H9 (cell line): ENCODE measurements around the gene NID1. TPM values are rescaled to one million over a fixed set of nuclear protein-coding genes. Genes with fewer than 3 reads are reported as not detected.
"Not testable (repeated sequence)": the region's sequence is repeated elsewhere in the genome, so short reads cannot be mapped to it uniquely, and the experiment has no call there.

Experiments
- DNase-seq: peaks from one replicate; pipeline ENCODE4 v3.0.0-alpha.2; 2017
- H2AFZ ChIP-seq: one replicate; pipeline ENCODE4 v1.6.1; 2013; ENCODE audit warnings: mild to moderate bottlenecking, low read length, control low read depth, moderate library complexity
- H2AK5ac ChIP-seq: 2 replicates; pipeline ENCODE4 v1.6.1; 2013; ENCODE audit warnings: low read length, control low read depth, mixed read lengths; ENCODE audit not compliant: insufficient read length
- H2BK120ac ChIP-seq: one replicate; pipeline ENCODE4 v1.6.1; 2013; ENCODE audit warnings: low read depth, mild to moderate bottlenecking, low read length, control low read depth, inconsistent platforms; ENCODE audit not compliant: poor library complexity, severe bottlenecking
- H2BK12ac ChIP-seq: 2 replicates; pipeline ENCODE4 v1.6.1; 2013; ENCODE audit warnings: low read length, control low read depth, mixed read lengths, low read depth; ENCODE audit not compliant: insufficient read length
- H2BK15ac ChIP-seq: 2 replicates; pipeline ENCODE4 v1.6.1; 2013; ENCODE audit warnings: low read depth, low read length, control low read depth
- H2BK20ac ChIP-seq: one replicate; pipeline ENCODE4 v1.6.1; 2013; ENCODE audit warnings: low read depth, mild to moderate bottlenecking, low read length, control low read depth, inconsistent platforms; ENCODE audit not compliant: poor library complexity, severe bottlenecking
- H2BK5ac ChIP-seq: 2 replicates; pipeline ENCODE4 v1.6.1; 2013; ENCODE audit warnings: low read length, control low read depth, mixed read lengths; ENCODE audit not compliant: insufficient read length
- H3K14ac ChIP-seq: 2 replicates; pipeline ENCODE4 v1.6.1; 2013; ENCODE audit warnings: low read length, control low read depth; ENCODE audit not compliant: insufficient read depth
- H3K18ac ChIP-seq: 2 replicates; pipeline ENCODE4 v1.6.1; 2013; ENCODE audit warnings: low read depth, mild to moderate bottlenecking, mixed read lengths, low read length, control low read depth; ENCODE audit not compliant: insufficient read length
- H3K23ac ChIP-seq: 2 replicates; pipeline ENCODE4 v1.6.1; 2013; ENCODE audit warnings: low read length, control low read depth, mixed read lengths, low read depth; ENCODE audit not compliant: insufficient read length
- H3K23me2 ChIP-seq: 2 replicates; pipeline ENCODE4 v1.6.1; 2013; ENCODE audit warnings: low read depth, mild to moderate bottlenecking, mixed read lengths, low read length, control low read depth; ENCODE audit not compliant: insufficient read length, poor library complexity, severe bottlenecking
- H3K27ac ChIP-seq: 2 replicates; pipeline ENCODE4 v1.5.1; 2013; ENCODE audit warnings: low read length, control low read depth, mixed read lengths, low read depth; ENCODE audit not compliant: insufficient read length
- H3K27me3 ChIP-seq: 2 replicates; pipeline ENCODE4 v1.6.1; 2013; ENCODE audit warnings: low read length, control low read depth, inconsistent platforms; ENCODE audit not compliant: insufficient read depth
- H3K4ac ChIP-seq: 2 replicates; pipeline ENCODE4 v1.6.1; 2013; ENCODE audit warnings: low read depth, mild to moderate bottlenecking, control low read depth, inconsistent platforms, low read length, moderate library complexity
- H3K4me1 ChIP-seq: 2 replicates; pipeline ENCODE4 v1.6.1; 2013; ENCODE audit warnings: low read length, control low read depth, inconsistent platforms; ENCODE audit not compliant: insufficient read depth
- H3K4me2 ChIP-seq: 2 replicates; pipeline ENCODE4 v1.6.1; 2013; ENCODE audit warnings: low read length, control low read depth, mixed read lengths; ENCODE audit not compliant: insufficient read length, insufficient read depth
- H3K56ac ChIP-seq: 2 replicates; pipeline ENCODE4 v1.6.1; 2013; ENCODE audit warnings: low read depth, mild to moderate bottlenecking, mixed read lengths, low read length, control low read depth; ENCODE audit not compliant: insufficient read length
- H3K79me1 ChIP-seq: 2 replicates; pipeline ENCODE4 v1.6.1; 2013; ENCODE audit warnings: low read depth, mild to moderate bottlenecking, moderate library complexity, low read length, control low read depth, inconsistent platforms; ENCODE audit not compliant: insufficient read depth, poor library complexity, severe bottlenecking
- H3K79me2 ChIP-seq: 2 replicates; pipeline ENCODE4 v1.6.1; 2013; ENCODE audit warnings: low read length, control low read depth, inconsistent platforms; ENCODE audit not compliant: insufficient read depth
- H3K9ac ChIP-seq: 2 replicates; pipeline ENCODE4 v1.6.1; 2013; ENCODE audit warnings: low read length, control low read depth, mixed read lengths; ENCODE audit not compliant: insufficient read length; ENCODE audit errors: extremely low read depth
- H3K9me3 ChIP-seq: one replicate; pipeline ENCODE4 v1.6.1; 2013; ENCODE audit warnings: low read depth, low read length, inconsistent platforms; ENCODE audit not compliant: control insufficient read depth
- H3T11ph ChIP-seq: one replicate; pipeline ENCODE4 v1.6.1; 2013; ENCODE audit warnings: mild to moderate bottlenecking, low read length, control low read depth, inconsistent platforms
- H4K20me1 ChIP-seq: one replicate; pipeline ENCODE4 v1.6.1; 2013; ENCODE audit not compliant: control insufficient read depth, insufficient read length, insufficient read depth
- H4K5ac ChIP-seq: 2 replicates; pipeline ENCODE4 v1.6.1; 2013; ENCODE audit warnings: low read depth, mild to moderate bottlenecking, mixed read lengths, low read length, control low read depth; ENCODE audit not compliant: insufficient read length
- H4K8ac ChIP-seq: replicated peaks from 2 replicates; pipeline ENCODE4 v1.6.1; 2013; ENCODE audit warnings: low read length, control low read depth, mixed read lengths, low read depth; ENCODE audit not compliant: insufficient read length
- H4K91ac ChIP-seq: 2 replicates; pipeline ENCODE4 v1.6.1; 2013; ENCODE audit warnings: low read depth, mild to moderate bottlenecking, moderate library complexity, mixed read lengths, low read length, control low read depth; ENCODE audit not compliant: insufficient read length
- H3K27ac Mint-ChIP-seq, 3 experiments: 2 replicates in 2 of 3; 3 replicates in 1 of 3; pipeline ENCODE4 v1.8.0; 2020 to 2021; ENCODE audit warnings: mixed read lengths in 3 of 3, mild to moderate bottlenecking in 1 of 3, moderate library complexity in 1 of 3
- H3K27me3 Mint-ChIP-seq: 2 replicates; pipeline ENCODE4 v1.8.0; 2021; ENCODE audit warnings: low read depth, mild to moderate bottlenecking, moderate library complexity, mixed read lengths
- H3K36me3 Mint-ChIP-seq, 3 experiments: 2 replicates in 2 of 3; 3 replicates in 1 of 3; pipeline ENCODE4 v1.8.0; 2020 to 2021; ENCODE audit warnings: low read depth in 3 of 3, mixed read lengths in 3 of 3; ENCODE audit not compliant: insufficient read depth in 1 of 3
- H3K4me1 Mint-ChIP-seq, 2 experiments: 2 replicates each; pipeline ENCODE4 v1.8.0; 2020; ENCODE audit warnings: mixed read lengths in 2 of 2
- H3K4me3 Mint-ChIP-seq, 2 experiments: 2 replicates in 1 of 2; 3 replicates in 1 of 2; pipeline ENCODE4 v1.8.0; 2020 to 2021; ENCODE audit warnings: mild to moderate bottlenecking in 2 of 2, mixed read lengths in 2 of 2, moderate library complexity in 1 of 2
- H3K9me3 Mint-ChIP-seq, 2 experiments: 2 replicates in 1 of 2; 3 replicates in 1 of 2; pipeline ENCODE4 v1.8.0; 2020; ENCODE audit warnings: mild to moderate bottlenecking in 2 of 2, mixed read lengths in 2 of 2, moderate library complexity in 1 of 2
- WGBS: extraction: QIAGEN DNeasy Blood & Tissue Kit; methylation state at CpG from one replicate; pipeline ENCODE4 v1.1.7; 2013; ENCODE audit warnings: missing lambda C conversion rate, low lambda C conversion rate, mixed read lengths; ENCODE audit not compliant: insufficient read length; ENCODE audit errors: extremely low coverage; 5-methylcytosine and 5-hydroxymethylcytosine counted together
- total RNA-seq: library from RNA; stranded (reverse); gene quantifications from 2 replicates; pipeline ENCODE4 v1.2.1, GENCODE V29; 2021
- TF ChIP-seq, protein P1 (sequence below): fragments of 200-600 bp; sonication (generic); conservative IDR thresholded peaks from 3 replicates; pipeline ENCODE4 v1.8.0; 2021; ENCODE audit warnings: antibody characterized with exemption, mild to moderate bottlenecking

Gene NID1
- total RNA-seq, 1 experiment from 2014 or later: 28.5 TPM

GRCh38 chr1:236078993-236079392, 14.1 kb upstream of the NID1 start:
- Histone ChIP-seq H3K79me2 (no peaks in the 10 kb centered on the region), H3K18ac (no peak overlapping the region), H2BK15ac (no peak overlapping the region), H3K27me3 (no peaks in the 10 kb centered on the region), H2BK20ac (no peak overlapping the region), H3K56ac (no peak overlapping the region), H3K9ac (no peak overlapping the region), H2AK5ac (no peak overlapping the region), H4K8ac (no peak overlapping the region), H3K79me1 (no peaks in the 10 kb centered on the region), H3K4me2 (no peak overlapping the region), H3K14ac (no peak overlapping the region), H2BK12ac (no peak overlapping the region), H2BK5ac (no peak overlapping the region), H4K20me1 (no peaks in the 10 kb centered on the region), H3K4ac (no peak overlapping the region), H3K23me2 (no peaks in the 10 kb centered on the region), H2AFZ (no peak overlapping the region), H4K91ac (no peak overlapping the region), H3K4me1 (no peaks in the 10 kb centered on the region), H3K27ac (no peak overlapping the region), H3T11ph (no peak overlapping the region), H3K23ac (no peak overlapping the region), H2BK120ac (no peak overlapping the region), H3K9me3 (no peaks in the 10 kb centered on the region), H4K5ac (no peak overlapping the region)
- peaks cover 4 to 5% of the 10 kb centered on the region in 2 experiments; a peak in 1 of 4 replicates for H3K4me1 Mint-ChIP-seq
- H3K36me3 Mint-ChIP-seq: no peaks in the 10 kb centered on the region
- DNase-seq: no peak
- no peak overlapping the region for H3K4me3 Mint-ChIP-seq
- no CpG with 5 or more reads among the region's 2 CpGs for WGBS
- peaks cover 4% of the 10 kb centered on the region; the same call in 1 of the 2 replicates for H3K27me3 Mint-ChIP-seq
- H3K27ac Mint-ChIP-seq: no peak overlapping the region
- H3K9me3 Mint-ChIP-seq: peaks cover 0 to 2% of the 10 kb centered on the region in 2 experiments; a peak in 2 of 5 replicates
- TF ChIP-seq, protein P1, sequence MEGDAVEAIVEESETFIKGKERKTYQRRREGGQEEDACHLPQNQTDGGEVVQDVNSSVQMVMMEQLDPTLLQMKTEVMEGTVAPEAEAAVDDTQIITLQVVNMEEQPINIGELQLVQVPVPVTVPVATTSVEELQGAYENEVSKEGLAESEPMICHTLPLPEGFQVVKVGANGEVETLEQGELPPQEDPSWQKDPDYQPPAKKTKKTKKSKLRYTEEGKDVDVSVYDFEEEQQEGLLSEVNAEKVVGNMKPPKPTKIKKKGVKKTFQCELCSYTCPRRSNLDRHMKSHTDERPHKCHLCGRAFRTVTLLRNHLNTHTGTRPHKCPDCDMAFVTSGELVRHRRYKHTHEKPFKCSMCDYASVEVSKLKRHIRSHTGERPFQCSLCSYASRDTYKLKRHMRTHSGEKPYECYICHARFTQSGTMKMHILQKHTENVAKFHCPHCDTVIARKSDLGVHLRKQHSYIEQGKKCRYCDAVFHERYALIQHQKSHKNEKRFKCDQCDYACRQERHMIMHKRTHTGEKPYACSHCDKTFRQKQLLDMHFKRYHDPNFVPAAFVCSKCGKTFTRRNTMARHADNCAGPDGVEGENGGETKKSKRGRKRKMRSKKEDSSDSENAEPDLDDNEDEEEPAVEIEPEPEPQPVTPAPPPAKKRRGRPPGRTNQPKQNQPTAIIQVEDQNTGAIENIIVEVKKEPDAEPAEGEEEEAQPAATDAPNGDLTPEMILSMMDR: no peak

GRCh38 chr1:236078077-236078476, 13.2 kb upstream of the NID1 start:
- H3K9ac ChIP-seq, H3K27me3 ChIP-seq, H2BK12ac ChIP-seq, H3K56ac ChIP-seq, H2BK120ac ChIP-seq, H3K23ac ChIP-seq, H3K9me3 ChIP-seq, H3K4me1 Mint-ChIP-seq, H3T11ph ChIP-seq, H3K4ac ChIP-seq, H3K4me2 ChIP-seq, H2BK15ac ChIP-seq, H3K79me1 ChIP-seq, H3K27me3 Mint-ChIP-seq, H3K4me3 Mint-ChIP-seq, H3K14ac ChIP-seq, H2AFZ ChIP-seq, H4K20me1 ChIP-seq, H3K27ac ChIP-seq, H3K4me1 ChIP-seq, H3K18ac ChIP-seq, DNase-seq, H4K5ac ChIP-seq, H2BK20ac ChIP-seq, H2BK5ac ChIP-seq, H3K23me2 ChIP-seq, H2AK5ac ChIP-seq, H4K8ac ChIP-seq, H3K36me3 Mint-ChIP-seq, H3K79me2 ChIP-seq, H3K27ac Mint-ChIP-seq, H4K91ac ChIP-seq, H3K9me3 Mint-ChIP-seq: not testable (repeated sequence)
- WGBS: no CpG with 5 or more reads among the region's 4 CpGs
